ENCODE measurements around the gene SGTB.

SGTB gene

GRCh38 chr5:65721720-65722574, at the start of gene SGTB, which contains the start of gene NLN:
TSS of gene SGTB (minus strand) at chr5:65722109. CDS start at chr5:65720807, 1,302 bp downstream.
TSS of gene NLN (plus strand) at chr5:65722205. CDS start at chr5:65722374, 169 bp downstream.
- H3K9me3 Mint-ChIP-seq: no peaks in the 10 kb centered on the region
- H3K4me3 Mint-ChIP-seq: peak within 1 kb of the TSS; percentile 94
- H3K27me3 Mint-ChIP-seq (ENCODE audit: low read depth): no peaks in the 10 kb centered on the region
- H3K4me1 Mint-ChIP-seq (ENCODE audit: low read depth): peaks cover 31% of the 10 kb centered on the region
- H3K36me3 Mint-ChIP-seq (ENCODE audit: low read depth): peaks cover 6% of the 10 kb centered on the region
- H3K27ac Mint-ChIP-seq: peak within 1 kb of the TSS; percentile 94

DNA sequence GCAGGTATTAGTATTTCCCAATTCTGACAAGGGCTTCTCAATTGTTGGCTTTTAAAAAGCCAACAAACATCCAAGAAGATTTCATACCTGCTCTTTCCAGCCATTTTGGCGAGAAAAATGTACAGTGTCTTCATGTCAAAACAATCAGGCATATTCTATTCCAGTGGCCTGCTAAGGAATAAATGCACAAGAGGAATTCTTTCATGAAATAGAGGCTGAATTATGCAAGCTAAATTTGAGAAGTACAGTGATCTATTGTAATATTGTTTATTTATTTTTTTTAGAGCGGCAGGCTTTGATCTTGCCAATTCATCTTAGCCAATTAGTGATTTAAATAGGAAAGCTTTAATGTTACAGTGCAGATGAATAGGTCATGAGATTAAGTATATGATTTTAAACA, 49.4 kb upstream of the SGTB start:
- Mint-ChIP-seq H3K27me3 (ENCODE audit: low read depth) (no peaks in the 10 kb centered on the region), H3K4me3 (no peak overlapping the region), H3K4me1 (ENCODE audit: low read depth) (peaks cover 20% of the 10 kb centered on the region), H3K27ac (no peak overlapping the region), H3K9me3 (no peaks in the 10 kb centered on the region), H3K36me3 (ENCODE audit: low read depth) (peaks cover 6% of the 10 kb centered on the region)

- peaks cover 16% of the 10 kb centered on the region for H3K4me1 Mint-ChIP-seq (ENCODE audit: low read depth)
- no peaks in the 10 kb centered on the region for H3K9me3 Mint-ChIP-seq
- no peaks in the 10 kb centered on the region for H3K27me3 Mint-ChIP-seq (ENCODE audit: low read depth)
- H3K27ac Mint-ChIP-seq: no peak overlapping the region
- H3K4me3 Mint-ChIP-seq: no peak overlapping the region
- peaks cover 6% of the 10 kb centered on the region for H3K36me3 Mint-ChIP-seq (ENCODE audit: low read depth)
Measured at GRCh38 chr5:65769539-65769938, 47.6 kb upstream of the SGTB start.

DNA sequence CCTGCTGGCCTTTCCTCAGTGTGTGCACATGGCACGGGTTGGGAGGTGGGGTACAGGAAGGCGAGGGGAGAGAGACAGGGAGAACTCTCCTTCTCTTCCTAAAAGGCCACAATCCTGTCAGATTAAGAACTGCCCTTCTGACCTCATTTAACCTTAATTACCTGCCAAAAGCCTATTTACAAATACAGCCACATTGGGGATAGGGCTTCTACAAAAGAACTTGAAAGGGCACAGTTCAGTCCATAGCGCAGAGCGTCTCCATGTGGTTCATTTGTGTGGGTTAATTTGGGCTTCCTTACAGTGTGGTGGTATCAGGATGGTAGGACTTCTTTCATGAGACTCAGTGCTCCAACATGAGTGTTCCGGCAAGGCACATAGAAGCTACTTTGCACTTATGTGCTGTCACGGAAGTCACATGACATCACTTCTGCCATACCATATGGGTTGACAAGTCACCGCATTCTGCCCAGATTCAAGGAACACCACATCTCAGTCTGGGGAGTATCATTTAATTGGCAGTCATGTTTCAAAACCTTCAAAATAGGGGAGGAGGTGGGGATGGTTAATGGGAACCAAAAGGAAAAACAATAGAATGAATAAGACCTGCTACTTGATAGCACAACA, 46.9 kb upstream of the SGTB start:
- Mint-ChIP-seq H3K4me3 (no peak overlapping the region), H3K27ac (peak overlapping the region; percentile 15), H3K9me3 (no peaks in the 10 kb centered on the region), H3K27me3 (ENCODE audit: low read depth) (no peaks in the 10 kb centered on the region), H3K4me1 (ENCODE audit: low read depth) (peaks cover 11% of the 10 kb centered on the region), H3K36me3 (ENCODE audit: low read depth) (peaks cover 6% of the 10 kb centered on the region)

DNA sequence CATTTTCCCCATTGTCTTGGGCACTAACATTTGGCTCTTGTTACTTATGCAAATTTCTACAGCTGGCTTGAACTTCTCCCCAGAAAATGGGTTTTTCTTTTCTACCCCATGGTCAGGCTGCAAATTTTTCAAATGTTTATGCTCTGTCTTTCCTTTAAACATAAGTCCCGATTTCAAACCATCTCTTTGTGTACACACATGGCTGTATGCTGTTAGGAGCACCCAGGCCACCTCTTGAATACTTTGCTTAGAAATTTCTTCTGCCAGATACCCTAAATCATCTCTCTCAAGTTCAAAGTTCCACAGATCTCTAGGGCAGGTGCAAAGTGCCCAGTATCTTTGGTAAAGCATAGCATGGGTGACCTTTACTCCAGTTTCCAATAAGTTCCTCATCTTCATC, 45.7 kb upstream of the SGTB start:
- peaks cover 12% of the 10 kb centered on the region for H3K4me1 Mint-ChIP-seq (ENCODE audit: low read depth)
- peaks cover 8% of the 10 kb centered on the region for H3K36me3 Mint-ChIP-seq (ENCODE audit: low read depth)
- H3K9me3 Mint-ChIP-seq: no peaks in the 10 kb centered on the region
- H3K27me3 Mint-ChIP-seq (ENCODE audit: low read depth): no peaks in the 10 kb centered on the region
- H3K27ac Mint-ChIP-seq: no peak overlapping the region
- no peak overlapping the region for H3K4me3 Mint-ChIP-seq

DNA sequence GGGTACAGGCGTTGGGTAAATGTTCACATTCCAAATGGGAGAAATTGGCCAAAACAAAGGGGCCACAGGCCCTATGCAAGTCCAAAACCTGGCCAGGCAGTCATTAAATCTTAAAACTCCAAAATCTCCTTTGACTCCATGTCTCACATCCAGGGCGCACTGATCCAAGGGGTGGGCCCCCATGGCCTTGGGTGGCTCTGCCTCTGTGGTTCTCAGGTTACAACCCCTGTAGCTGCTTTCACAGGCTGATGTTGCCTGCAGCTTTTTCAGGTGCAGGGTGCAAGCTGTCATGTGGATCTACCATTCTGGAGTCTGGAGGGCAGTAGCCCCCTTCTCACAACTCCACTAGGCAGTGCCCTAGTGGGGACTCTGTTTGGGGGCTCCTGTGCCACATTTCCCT, 44.9 kb upstream of the SGTB start:
- H3K27me3 Mint-ChIP-seq (ENCODE audit: low read depth): no peaks in the 10 kb centered on the region
- H3K4me1 Mint-ChIP-seq (ENCODE audit: low read depth): peaks cover 9% of the 10 kb centered on the region
- no peak overlapping the region for H3K4me3 Mint-ChIP-seq
- H3K27ac Mint-ChIP-seq: no peak overlapping the region
- peaks cover 8% of the 10 kb centered on the region for H3K36me3 Mint-ChIP-seq (ENCODE audit: low read depth)
- H3K9me3 Mint-ChIP-seq: no peaks in the 10 kb centered on the region

DNA sequence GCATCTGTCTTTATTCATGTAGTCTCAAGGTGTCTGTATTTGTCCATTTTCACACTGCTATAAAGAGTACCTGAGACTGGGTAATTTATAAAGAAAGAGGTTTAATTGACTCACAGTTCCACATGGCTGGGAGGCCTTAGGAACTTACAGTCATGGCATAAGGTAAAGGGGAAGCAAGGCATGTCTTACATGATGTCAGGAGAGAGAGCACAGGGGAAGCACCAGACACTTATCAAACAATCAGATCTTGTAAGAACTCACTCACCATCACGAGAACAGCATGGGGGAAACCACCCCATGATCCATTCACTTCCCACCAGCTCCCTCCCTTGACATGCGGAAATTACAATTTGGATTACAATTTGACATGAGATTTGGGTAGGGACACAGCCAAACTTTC, 44.3 kb upstream of the SGTB start:
- no peaks in the 10 kb centered on the region for H3K27me3 Mint-ChIP-seq (ENCODE audit: low read depth)
- no peaks in the 10 kb centered on the region for H3K9me3 Mint-ChIP-seq
- H3K36me3 Mint-ChIP-seq (ENCODE audit: low read depth): peaks cover 8% of the 10 kb centered on the region

DNA sequence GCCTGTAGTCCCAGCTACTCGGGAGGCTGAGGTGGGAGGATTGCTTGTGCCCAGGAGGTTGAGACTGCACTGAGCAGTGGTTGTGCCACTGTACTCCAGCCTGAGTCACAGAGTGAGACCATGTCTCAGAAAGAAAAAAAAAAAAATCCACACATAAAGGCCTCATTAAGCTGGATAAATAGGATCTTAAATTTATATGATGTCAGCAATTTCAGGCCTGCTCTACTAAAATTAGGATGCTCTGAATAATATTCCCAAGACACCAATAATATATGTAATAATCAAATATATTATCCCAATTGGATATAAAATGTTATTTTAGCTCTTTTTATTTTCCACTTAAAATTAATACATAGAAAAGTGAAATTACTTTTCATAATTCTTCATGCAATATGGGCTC, 43.7 kb upstream of the SGTB start:
- no peaks in the 10 kb centered on the region for H3K27me3 Mint-ChIP-seq (ENCODE audit: low read depth)
- H3K4me3 Mint-ChIP-seq: no peak overlapping the region
- H3K4me1 Mint-ChIP-seq (ENCODE audit: low read depth): peaks cover 12% of the 10 kb centered on the region
- no peak overlapping the region for H3K27ac Mint-ChIP-seq
- no peaks in the 10 kb centered on the region for H3K9me3 Mint-ChIP-seq
- H3K36me3 Mint-ChIP-seq (ENCODE audit: low read depth): peaks cover 8% of the 10 kb centered on the region

More for the DNA sequence above, 44.3 kb upstream of the SGTB start:
- no peak overlapping the region for H3K27ac Mint-ChIP-seq
- no peak overlapping the region for H3K4me3 Mint-ChIP-seq
- peaks cover 9% of the 10 kb centered on the region for H3K4me1 Mint-ChIP-seq (ENCODE audit: low read depth)

DNA sequence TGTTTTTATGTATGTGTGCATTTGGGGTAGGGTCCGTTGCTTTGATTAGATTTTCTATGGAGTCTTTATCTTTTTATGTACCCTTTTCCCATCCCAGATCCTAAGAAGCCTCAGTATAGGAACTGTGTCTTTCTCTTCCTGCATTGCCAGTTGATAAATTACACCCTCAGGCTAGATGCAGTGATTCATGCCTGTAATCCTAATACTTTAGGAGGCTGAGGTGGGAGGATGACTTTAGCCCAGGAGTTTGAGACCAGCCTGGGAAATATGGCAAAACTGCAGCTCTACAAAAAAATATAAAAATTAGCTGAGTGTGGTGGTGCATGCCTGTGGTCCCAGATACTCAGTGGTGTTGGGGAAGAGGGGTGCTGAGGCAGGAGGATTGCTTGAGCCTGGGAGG, 40.3 kb upstream of the SGTB start:
- Mint-ChIP-seq H3K4me1 (ENCODE audit: low read depth) (peaks cover 12% of the 10 kb centered on the region), H3K27me3 (ENCODE audit: low read depth) (no peaks in the 10 kb centered on the region), H3K4me3 (no peak overlapping the region), H3K36me3 (ENCODE audit: low read depth) (peaks cover 3% of the 10 kb centered on the region), H3K9me3 (no peaks in the 10 kb centered on the region), H3K27ac (no peak overlapping the region)

GRCh38 chr5:65760504-65761275, 38.8 kb upstream of the SGTB start:
- H3K4me1 Mint-ChIP-seq (ENCODE audit: low read depth): peaks cover 4% of the 10 kb centered on the region
- H3K4me3 Mint-ChIP-seq: no peak overlapping the region
- H3K27me3 Mint-ChIP-seq (ENCODE audit: low read depth): no peaks in the 10 kb centered on the region
- peaks cover 3% of the 10 kb centered on the region for H3K36me3 Mint-ChIP-seq (ENCODE audit: low read depth)
- no peak overlapping the region for H3K27ac Mint-ChIP-seq
- no peaks in the 10 kb centered on the region for H3K9me3 Mint-ChIP-seq

DNA sequence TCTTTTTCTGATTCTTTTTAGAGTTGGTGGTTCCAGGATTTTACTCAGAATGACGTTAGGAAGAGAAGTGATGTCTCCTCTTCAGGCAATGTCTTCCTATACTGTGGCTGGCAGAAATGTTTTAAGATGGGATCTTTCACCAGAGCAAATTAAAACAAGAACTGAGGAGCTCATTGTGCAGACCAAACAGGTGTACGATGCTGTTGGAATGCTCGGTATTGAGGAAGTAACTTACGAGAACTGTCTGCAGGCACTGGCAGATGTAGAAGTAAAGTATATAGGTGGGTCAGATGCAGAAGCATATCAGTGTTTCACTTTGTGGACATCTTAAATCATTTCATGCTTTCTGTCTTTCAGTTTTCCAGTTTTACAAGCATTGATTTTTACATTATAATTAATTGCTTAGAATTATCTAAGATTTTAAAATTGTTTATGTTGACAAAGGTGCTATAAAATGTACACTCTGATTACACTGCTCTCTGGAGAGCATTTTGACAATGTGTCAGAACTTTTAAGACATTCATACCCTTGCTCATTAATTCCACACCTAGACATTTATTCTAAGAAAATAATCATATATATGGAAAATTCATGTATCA, 36.7 kb upstream of the SGTB start:
- Mint-ChIP-seq H3K27me3 (ENCODE audit: low read depth) (no peaks in the 10 kb centered on the region), H3K4me1 (ENCODE audit: low read depth) (peaks cover 4% of the 10 kb centered on the region), H3K36me3 (ENCODE audit: low read depth) (peaks cover 3% of the 10 kb centered on the region), H3K4me3 (no peak overlapping the region), H3K27ac (no peak overlapping the region), H3K9me3 (no peaks in the 10 kb centered on the region)

DNA sequence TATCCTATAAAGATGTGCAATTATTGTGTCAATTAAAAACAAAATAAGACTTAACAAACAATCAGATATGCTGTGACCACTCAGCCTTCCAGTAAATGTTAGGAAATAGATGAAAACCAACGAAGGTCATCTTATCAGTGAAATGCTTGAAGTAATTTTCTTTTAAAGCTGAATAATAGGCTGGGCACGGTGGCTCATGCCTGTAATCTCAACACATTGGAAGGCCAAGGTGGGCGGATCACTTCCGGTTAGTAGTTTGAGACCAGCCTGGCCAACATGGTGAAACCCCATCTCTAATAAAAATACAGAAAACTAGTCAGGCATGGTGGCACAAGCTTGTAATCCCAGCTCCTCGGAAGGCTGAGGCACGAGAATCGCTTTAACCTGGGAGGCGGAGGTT, 31.3 kb upstream of the SGTB start:
- Mint-ChIP-seq H3K36me3 (ENCODE audit: low read depth) (no peaks in the 10 kb centered on the region), H3K9me3 (no peaks in the 10 kb centered on the region), H3K4me1 (ENCODE audit: low read depth) (peaks cover 2% of the 10 kb centered on the region), H3K27me3 (ENCODE audit: low read depth) (no peaks in the 10 kb centered on the region), H3K27ac (no peak overlapping the region), H3K4me3 (no peak overlapping the region)

DNA sequence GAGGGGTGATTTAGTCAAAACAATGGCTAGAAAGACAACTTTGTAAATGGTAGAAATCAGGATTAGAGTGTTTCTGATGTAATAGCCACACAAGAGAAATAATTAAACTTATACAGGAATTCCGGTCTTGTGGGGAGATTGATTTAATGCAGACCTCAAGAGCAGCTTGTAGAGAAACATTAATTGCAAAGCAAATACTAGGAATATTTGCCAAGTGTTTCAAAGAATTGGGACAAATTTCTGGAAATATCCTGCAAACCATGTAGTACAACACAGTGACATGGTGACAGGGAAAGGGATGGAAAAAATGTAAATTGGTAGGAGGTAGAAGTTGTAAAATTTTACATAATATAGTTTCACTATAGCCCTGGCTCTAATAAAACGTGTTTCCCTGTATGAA, 29.0 kb upstream of the SGTB start:
- no peaks in the 10 kb centered on the region for H3K9me3 Mint-ChIP-seq
- no peaks in the 10 kb centered on the region for H3K36me3 Mint-ChIP-seq (ENCODE audit: low read depth)
- no peak overlapping the region for H3K27ac Mint-ChIP-seq
- H3K27me3 Mint-ChIP-seq (ENCODE audit: low read depth): no peaks in the 10 kb centered on the region
- no peak overlapping the region for H3K4me3 Mint-ChIP-seq
- H3K4me1 Mint-ChIP-seq (ENCODE audit: low read depth): peaks cover 2% of the 10 kb centered on the region

GRCh38 chr5:65749956-65750355, 28.0 kb upstream of the SGTB start:
- H3K27ac Mint-ChIP-seq: no peak overlapping the region
- peaks cover 2% of the 10 kb centered on the region for H3K4me1 Mint-ChIP-seq (ENCODE audit: low read depth)
- H3K27me3 Mint-ChIP-seq (ENCODE audit: low read depth): no peaks in the 10 kb centered on the region
- H3K9me3 Mint-ChIP-seq: no peaks in the 10 kb centered on the region
- H3K4me3 Mint-ChIP-seq: no peak overlapping the region
- no peaks in the 10 kb centered on the region for H3K36me3 Mint-ChIP-seq (ENCODE audit: low read depth)

Measured in T-helper 1 cell treated with Interleukin-12 subunit alpha and Interleukin-12 subunit beta and Interleukin-4 antibody, amounts not matched to agents 30 μg/mL and 1 μg/mL, for 36 hours (primary cell).